K562 (cell line): ENCODE results near the gene ALKBH3. TPM values are rescaled to one million over a fixed set of nuclear protein-coding genes. Genes with fewer than 3 reads are reported as not detected.

Experiments used
- ATAC-seq: fragments of 200-7000 bp; cut with Tn5 transposase; 3 replicates; pipeline ENCODE4 v1.9.1; 2020; ENCODE audit warnings: moderate library complexity
- BruUV-seq: library from RNA; stranded (reverse); fragments of 400-500 nt; replicated peaks from 2 replicates; lab custom pipeline; 2021; lab: Mats Ljungman, UMichigan
- CTCF ChIA-PET: fragments of 300-600 bp; formaldehyde crosslinking; extraction: SDS; loops from one replicate; lab custom pipeline; 2021; ENCODE audit warnings: low intra/inter-chr PET ratio; lab: Yijun Ruan, JAX
- POLR2A ChIA-PET: fragments of 300-600, 350-650 bp; sonication (Branson Sonifier 250); formaldehyde crosslinking; extraction: SDS; loops from one replicate; lab custom pipeline; 2021; ENCODE audit warnings: antibody characterized with exemption, inconsistent platforms; lab: Yijun Ruan, JAX
- DNase-seq, 4 experiments: peaks; one replicate each; pipeline versions ENCODE4 v3.0.0 to v3.0.0-alpha.2; 2011 to 2018; ENCODE audit warnings: low spot score in 3 of 4, mixed read lengths in 3 of 4; ENCODE audit errors: extremely low read depth in 1 of 4
- FAIRE-seq: peaks from 2 replicates; lab custom pipeline; 2011; peaks lifted over from hg19 to GRCh38; lab: Jason Lieb, UNC
- H2AFZ ChIP-seq: 2 replicates; pipeline ENCODE4 v1.6.0; 2011; ENCODE audit warnings: low read depth, low read length, control low read depth, inconsistent platforms
- H3K27ac ChIP-seq: fragments of 200-600 bp; 3 replicates; pipeline ENCODE4 v1.8.0; 2011; ENCODE audit warnings: low read depth, mild to moderate bottlenecking, control low read depth, inconsistent platforms, low read length, moderate library complexity, mixed read lengths; ENCODE audit errors: extremely low read depth
- H3K27me3 ChIP-seq, 2 experiments: fragments of 300-600 bp in 1 of 2; 2 replicates in 1 of 2; 3 replicates in 1 of 2; pipeline versions ENCODE4 v1.6.0 to v1.8.0; 2011; ENCODE audit warnings: inconsistent platforms in 2 of 2, low read length in 2 of 2, mild to moderate bottlenecking in 1 of 2, mixed read lengths in 1 of 2, moderate library complexity in 1 of 2; ENCODE audit not compliant: control insufficient read depth in 2 of 2, insufficient read depth in 2 of 2
- H3K36me3 ChIP-seq: fragments of 300-600 bp; 3 replicates; pipeline ENCODE4 v1.8.0; 2011; ENCODE audit warnings: mild to moderate bottlenecking, low read length, inconsistent platforms; ENCODE audit not compliant: control insufficient read depth, insufficient read depth
- H3K4me1 ChIP-seq, 2 experiments: fragments of 200-600 bp in 1 of 2; replicated peaks in 1 of 2; 2 replicates in 1 of 2; 3 replicates in 1 of 2; pipeline versions ENCODE4 v1.5.1 to v1.8.0; 2011; ENCODE audit warnings: inconsistent platforms in 2 of 2, low read length in 2 of 2, mild to moderate bottlenecking in 1 of 2, mixed read lengths in 1 of 2, moderate library complexity in 1 of 2; ENCODE audit not compliant: control insufficient read depth in 2 of 2, insufficient read depth in 2 of 2
- H3K4me2 ChIP-seq: 2 replicates; pipeline ENCODE4 v1.6.1; 2011; ENCODE audit warnings: low read length, control low read depth, inconsistent platforms, mixed read lengths; ENCODE audit not compliant: insufficient read depth
- H3K4me3 ChIP-seq: fragments of 200-600 bp; sonication (generic), shearing (Covaris generic); 2 replicates; pipeline ENCODE4 v1.5.1; 2016; ENCODE audit warnings: control low read depth, inconsistent platforms
- H3K79me2 ChIP-seq: fragments of 200-600 bp; 3 replicates; pipeline ENCODE4 v1.8.0; 2011; ENCODE audit warnings: low read length, inconsistent platforms; ENCODE audit not compliant: control insufficient read depth, insufficient read depth
- H3K9ac ChIP-seq, 2 experiments: 2 replicates each; pipeline versions ENCODE4 v1.6.0 to v1.6.1; 2011; ENCODE audit warnings: low read depth in 2 of 2, low read length in 2 of 2, control low read depth in 1 of 2, inconsistent platforms in 1 of 2, mild to moderate bottlenecking in 1 of 2, mixed read lengths in 1 of 2; ENCODE audit not compliant: insufficient read depth in 1 of 2
- H3K9me1 ChIP-seq: one replicate; pipeline ENCODE4 v1.6.0; 2011; ENCODE audit warnings: inconsistent platforms, mild to moderate bottlenecking, low read length, moderate library complexity; ENCODE audit not compliant: control insufficient read depth, insufficient read depth
- H3K9me3 ChIP-seq: replicated peaks from 2 replicates; pipeline ENCODE4 v1.5.1; 2011; ENCODE audit warnings: low read depth, low read length, inconsistent platforms; ENCODE audit not compliant: control insufficient read depth, insufficient read depth
- H4K20me1 ChIP-seq: replicated peaks from 2 replicates; pipeline ENCODE4 v1.6.1; 2011; ENCODE audit warnings: low read length, inconsistent platforms, mixed read lengths; ENCODE audit not compliant: control insufficient read depth, insufficient read depth
- CHD2 ChIP-seq: IDR thresholded peaks from 2 replicates; pipeline ENCODE4 v1.6.1; 2011; ENCODE audit warnings: low read depth, low read length
- DEAF1 ChIP-seq: fragments of 450-650 bp; formaldehyde crosslinking; IDR thresholded peaks from 2 replicates; pipeline ENCODE4 v1.4.0; 2020; ENCODE audit warnings: mild to moderate bottlenecking, moderate library complexity
- FOXO4 ChIP-seq: fragments of 450-650 bp; formaldehyde crosslinking; IDR thresholded peaks from 2 replicates; pipeline ENCODE4 v1.4.0; 2020; ENCODE audit warnings: mild to moderate bottlenecking, moderate library complexity
- TBP ChIP-seq: optimal IDR thresholded peaks from 2 replicates; pipeline ENCODE3; 2011; ENCODE audit warnings: low read depth, low read length, improper control_type of control experiment
- VEZF1 ChIP-seq: fragments of 200-800 bp; sonication (Bioruptor generic); IDR thresholded peaks from 2 replicates; pipeline ENCODE4 v1.6.1; 2017; ENCODE audit warnings: missing genetic modification characterization, missing compliant biosample characterization
- ZBTB12 ChIP-seq: fragments of 250-450 bp; sonication (Bioruptor Pico); IDR thresholded peaks from 2 replicates; pipeline ENCODE4 v1.4.0; 2020
- ZFPM2 ChIP-seq: fragments of 250-450 bp; sonication (Bioruptor Pico); IDR thresholded peaks from 2 replicates; pipeline ENCODE4 v1.5.1; 2022; ENCODE audit warnings: mild to moderate bottlenecking
- ZNF212 ChIP-seq: fragments of 450-650 bp; formaldehyde crosslinking; IDR thresholded peaks from 2 replicates; pipeline ENCODE4 v1.4.0; 2020; ENCODE audit warnings: mild to moderate bottlenecking
- WGBS: fragments of 100-300 bp; shearing (Covaris generic); methylation state at CpG from one replicate; pipeline ENCODE4 v1.1.6; 2016; ENCODE audit warnings: low coverage, mixed read lengths; ENCODE audit not compliant: insufficient coverage; ENCODE audit errors: missing lambda C conversion rate; 5-methylcytosine and 5-hydroxymethylcytosine counted together
- in situ Hi-C: fragments of 300-500 bp; cut with MboI; formaldehyde crosslinking; loops from 4 replicates; pipeline ENCODE4 v1.15.0; 2018; ENCODE audit warnings: inconsistent platforms, mixed read lengths
- intact Hi-C: fragments of 100-400 bp; cut with micrococcal nuclease; formaldehyde crosslinking; loops from 2 replicates; pipeline ENCODE4 v1.14.2; 2022
- polyA plus RNA-seq, 8 experiments: library from polyadenylated mRNA; depleted of rRNA in 4 of 8; stranded (reverse) in 5 of 8; unstranded in 3 of 8; fragments of >200 nt; fragmentation: Nextera tagmentation in 2 of 8; fragmentation: Illumina TruSeq in 1 of 8; extraction: Ambion mirVana in 2 of 8; extraction: Trizol in 1 of 8; gene quantifications; 2 replicates each; pipeline versions ENCODE4 v1.2.1 to v1.2.3, GENCODE V29; 2011 to 2014; ENCODE audit warnings: inconsistent platforms in 1 of 8, missing spikeins in 1 of 8
- total RNA-seq, 7 experiments: library from RNA; depleted of rRNA in 6 of 7; stranded (reverse); fragments of >200 nt in 6 of 7; fragmentation: Illumina TruSeq in 2 of 7; extraction: Trizol in 2 of 7; gene quantifications; 2 replicates each; pipeline versions ENCODE4 v1.2.1 to v1.2.3, GENCODE V29; 2011 to 2021; ENCODE audit warnings: low replicate concordance in 1 of 7
- TF ChIP-seq, protein P1 (sequence below): fragments of 450-650 bp; IDR thresholded peaks from 2 replicates; pipeline ENCODE4 v1.6.1; 2016; ENCODE audit warnings: borderline replicate concordance
- TF ChIP-seq, protein P2 (sequence below): fragments of 250-450 bp; sonication (Bioruptor Pico); IDR thresholded peaks from 2 replicates; pipeline ENCODE4 v1.5.0; 2022; ENCODE audit warnings: mild to moderate bottlenecking

ALKBH3 gene
- total and polyA plus RNA-seq, 9 of the 15 experiments (the other 6 are each of a cell fraction or from before 2014, with no cell fraction given) = 16.0 to 49.9 (median 36.5) TPM

DNA sequence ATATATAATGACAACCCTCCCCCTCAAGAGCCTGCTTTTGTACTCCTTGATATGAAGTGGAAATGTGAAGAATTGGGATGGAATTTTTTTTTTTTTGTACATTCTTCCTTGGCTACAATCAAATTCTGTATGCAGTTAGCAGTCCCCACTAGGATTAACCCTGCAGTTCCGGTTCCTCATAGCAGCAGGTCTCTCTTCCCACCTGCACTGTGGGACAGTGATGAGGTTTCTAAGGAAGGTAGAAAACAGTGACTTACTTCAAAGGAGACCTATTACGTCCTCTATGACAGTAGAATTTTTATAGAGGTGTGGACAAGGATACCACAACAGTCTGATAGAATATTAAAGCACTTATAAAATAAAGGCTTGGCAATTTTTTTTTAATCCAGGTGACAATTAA is 46.3 kb upstream of the ALKBH3 start:
- CTCF ChIA-PET = no interaction called here
- POLR2A ChIA-PET = no interaction called here
- no peaks in the 10 kb centered on the region; a peak in 1 of 5 replicates for H3K27me3 ChIP-seq
- TF ChIP-seq FOXO4 (no peak), VEZF1 (no peak), ZBTB12 (CRISPR knock-in tag) (no peak), DEAF1 (CRISPR knock-in tag) (no peak), ZFPM2 (CRISPR knock-in tag) (no peak), CHD2 (no peak), ZNF212 (CRISPR knock-in tag) (no peak), TBP (no peak)
- TF ChIP-seq, protein P1, sequence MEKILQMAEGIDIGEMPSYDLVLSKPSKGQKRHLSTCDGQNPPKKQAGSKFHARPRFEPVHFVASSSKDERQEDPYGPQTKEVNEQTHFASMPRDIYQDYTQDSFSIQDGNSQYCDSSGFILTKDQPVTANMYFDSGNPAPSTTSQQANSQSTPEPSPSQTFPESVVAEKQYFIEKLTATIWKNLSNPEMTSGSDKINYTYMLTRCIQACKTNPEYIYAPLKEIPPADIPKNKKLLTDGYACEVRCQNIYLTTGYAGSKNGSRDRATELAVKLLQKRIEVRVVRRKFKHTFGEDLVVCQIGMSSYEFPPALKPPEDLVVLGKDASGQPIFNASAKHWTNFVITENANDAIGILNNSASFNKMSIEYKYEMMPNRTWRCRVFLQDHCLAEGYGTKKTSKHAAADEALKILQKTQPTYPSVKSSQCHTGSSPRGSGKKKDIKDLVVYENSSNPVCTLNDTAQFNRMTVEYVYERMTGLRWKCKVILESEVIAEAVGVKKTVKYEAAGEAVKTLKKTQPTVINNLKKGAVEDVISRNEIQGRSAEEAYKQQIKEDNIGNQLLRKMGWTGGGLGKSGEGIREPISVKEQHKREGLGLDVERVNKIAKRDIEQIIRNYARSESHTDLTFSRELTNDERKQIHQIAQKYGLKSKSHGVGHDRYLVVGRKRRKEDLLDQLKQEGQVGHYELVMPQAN = no peak
- TF ChIP-seq, protein P2, sequence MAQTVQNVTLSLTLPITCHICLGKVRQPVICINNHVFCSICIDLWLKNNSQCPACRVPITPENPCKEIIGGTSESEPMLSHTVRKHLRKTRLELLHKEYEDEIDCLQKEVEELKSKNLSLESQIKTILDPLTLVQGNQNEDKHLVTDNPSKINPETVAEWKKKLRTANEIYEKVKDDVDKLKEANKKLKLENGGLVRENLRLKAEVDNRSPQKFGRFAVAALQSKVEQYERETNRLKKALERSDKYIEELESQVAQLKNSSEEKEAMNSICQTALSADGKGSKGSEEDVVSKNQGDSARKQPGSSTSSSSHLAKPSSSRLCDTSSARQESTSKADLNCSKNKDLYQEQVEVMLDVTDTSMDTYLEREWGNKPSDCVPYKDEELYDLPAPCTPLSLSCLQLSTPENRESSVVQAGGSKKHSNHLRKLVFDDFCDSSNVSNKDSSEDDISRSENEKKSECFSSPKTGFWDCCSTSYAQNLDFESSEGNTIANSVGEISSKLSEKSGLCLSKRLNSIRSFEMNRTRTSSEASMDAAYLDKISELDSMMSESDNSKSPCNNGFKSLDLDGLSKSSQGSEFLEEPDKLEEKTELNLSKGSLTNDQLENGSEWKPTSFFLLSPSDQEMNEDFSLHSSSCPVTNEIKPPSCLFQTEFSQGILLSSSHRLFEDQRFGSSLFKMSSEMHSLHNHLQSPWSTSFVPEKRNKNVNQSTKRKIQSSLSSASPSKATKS (CRISPR knock-in tag) = no peak

More for the DNA sequence above, 46.3 kb upstream of the ALKBH3 start:
- no peak for FAIRE-seq
- no peaks in the 10 kb centered on the region for H3K36me3 ChIP-seq
- BruUV-seq = no TSS peak
- intact Hi-C loops (no loop called here), in situ Hi-C loops (no loop called here)
- no peak overlapping the region for H3K4me2 ChIP-seq
- no peak overlapping the region for H3K27ac ChIP-seq
- H3K9me1 ChIP-seq = no peaks in the 10 kb centered on the region
- H3K4me1 ChIP-seq = no peaks in the 10 kb centered on the region
- DNase-seq = no peak
- no peaks in the 10 kb centered on the region for H4K20me1 ChIP-seq
- WGBS = 13% methylated on average over 2 of the region's 2 CpGs
- no peaks in the 10 kb centered on the region for H3K79me2 ChIP-seq
- no peak overlapping the region for H3K9ac ChIP-seq
- no peak overlapping the region for H3K4me3 ChIP-seq
- ATAC-seq = no peak
- H2AFZ ChIP-seq = no peak overlapping the region
- no peaks in the 10 kb centered on the region for H3K9me3 ChIP-seq
